ENCODE measurements around the gene HNRNPA2B1. TPM values are rescaled to one million over a fixed set of nuclear protein-coding genes. Genes with fewer than 3 reads are reported as not detected.
A peak's percentile ranks its signal among the peaks of the same experiment; 100 is the strongest.

Gene HNRNPA2B1
- total RNA-seq, 3 donors from 2014 or later, result 345 to 441 (median 379) TPM

DNA sequence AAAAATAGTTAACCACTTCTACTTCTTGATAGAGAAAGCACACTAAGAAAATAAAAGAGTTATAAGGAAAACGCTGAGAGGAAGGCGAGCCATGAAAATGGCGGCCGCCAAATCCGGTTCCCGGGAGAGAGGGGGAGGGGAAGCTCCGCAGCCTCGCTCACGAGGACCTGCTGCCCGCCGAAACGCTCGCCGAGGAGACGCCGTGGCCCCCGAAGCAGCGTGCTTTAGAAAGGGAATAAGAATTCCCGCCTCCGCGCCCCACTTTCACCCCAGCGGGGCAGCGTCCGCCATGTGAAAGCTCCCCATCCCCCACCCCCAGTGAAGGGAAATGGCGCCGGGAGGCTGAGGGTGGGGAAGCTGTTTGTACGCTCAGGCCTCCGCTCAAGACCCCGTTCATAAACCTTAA is 505 bp downstream of the HNRNPA2B1 start:
- intact Hi-C loops (cut with DNase I, micrococcal nuclease), result no loop called here
- peak; percentile 41 for ATAC-seq
- DNase-seq, result peak; percentile 81 to 86 (median 83)
- TF ChIP-seq, protein P1, sequence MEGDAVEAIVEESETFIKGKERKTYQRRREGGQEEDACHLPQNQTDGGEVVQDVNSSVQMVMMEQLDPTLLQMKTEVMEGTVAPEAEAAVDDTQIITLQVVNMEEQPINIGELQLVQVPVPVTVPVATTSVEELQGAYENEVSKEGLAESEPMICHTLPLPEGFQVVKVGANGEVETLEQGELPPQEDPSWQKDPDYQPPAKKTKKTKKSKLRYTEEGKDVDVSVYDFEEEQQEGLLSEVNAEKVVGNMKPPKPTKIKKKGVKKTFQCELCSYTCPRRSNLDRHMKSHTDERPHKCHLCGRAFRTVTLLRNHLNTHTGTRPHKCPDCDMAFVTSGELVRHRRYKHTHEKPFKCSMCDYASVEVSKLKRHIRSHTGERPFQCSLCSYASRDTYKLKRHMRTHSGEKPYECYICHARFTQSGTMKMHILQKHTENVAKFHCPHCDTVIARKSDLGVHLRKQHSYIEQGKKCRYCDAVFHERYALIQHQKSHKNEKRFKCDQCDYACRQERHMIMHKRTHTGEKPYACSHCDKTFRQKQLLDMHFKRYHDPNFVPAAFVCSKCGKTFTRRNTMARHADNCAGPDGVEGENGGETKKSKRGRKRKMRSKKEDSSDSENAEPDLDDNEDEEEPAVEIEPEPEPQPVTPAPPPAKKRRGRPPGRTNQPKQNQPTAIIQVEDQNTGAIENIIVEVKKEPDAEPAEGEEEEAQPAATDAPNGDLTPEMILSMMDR (IDR thresholded peaks at IDR 0.05), result no peak
- H3K9me3 ChIP-seq, result no peaks in the 10 kb centered on the region
- H3K36me3 ChIP-seq (ENCODE audit: low read depth), result no peaks in the 10 kb centered on the region
- H3K4me1 ChIP-seq (ENCODE audit: low read depth), result peaks cover 30% of the 10 kb centered on the region
- H3K4me3 ChIP-seq, result peak overlapping the region; percentile 97

GRCh38 chr7:26199301-26200037 is 1.1 kb downstream of the HNRNPA2B1 start:
- TF ChIP-seq, protein P1 (IDR thresholded peaks at IDR 0.05), result no peak
- H3K36me3 ChIP-seq (ENCODE audit: low read depth), result no peaks in the 10 kb centered on the region
- peaks cover 29% of the 10 kb centered on the region for H3K4me1 ChIP-seq (ENCODE audit: low read depth)
- ATAC-seq (no peak), DNase-seq (peak; percentile 77 to 81 (median 80))
- intact Hi-C loops (cut with DNase I, micrococcal nuclease), result loop anchor here in 1 of 2 donors (5.0 kb wide), 1 partner anchor 107 kb away; no protein-coding TSS in a partner anchor
- peak overlapping the region; percentile 97 for H3K4me3 ChIP-seq
- H3K9me3 ChIP-seq, result no peaks in the 10 kb centered on the region

- ATAC-seq (no peak), DNase-seq (no peak)
- peaks cover under 1% of the 10 kb centered on the region for H3K36me3 ChIP-seq (ENCODE audit: low read depth)
- H3K4me3 ChIP-seq, result peak overlapping the region; percentile 97
- TF ChIP-seq, protein P1 (IDR thresholded peaks at IDR 0.05), result no peak
- intact Hi-C loops (cut with DNase I, micrococcal nuclease), result loop anchor here in 1 of 2 donors (5.0 kb wide), 1 partner anchor 106 kb away; no protein-coding TSS in a partner anchor
- no peaks in the 10 kb centered on the region for H3K9me3 ChIP-seq
- peaks cover 30% of the 10 kb centered on the region for H3K4me1 ChIP-seq (ENCODE audit: low read depth)
Measured at GRCh38 chr7:26198781-26199169, 1.8 kb downstream of the HNRNPA2B1 start.

- peaks cover 35% of the 10 kb centered on the region for H3K4me1 ChIP-seq (ENCODE audit: low read depth)
- no peaks in the 10 kb centered on the region for H3K9me3 ChIP-seq
- TF ChIP-seq, protein P1 (IDR thresholded peaks at IDR 0.05), result peak; percentile 53
- peaks cover 6% of the 10 kb centered on the region for H3K36me3 ChIP-seq (ENCODE audit: low read depth)
- H3K4me3 ChIP-seq, result peak overlapping the region; percentile 97
- intact Hi-C loops (cut with DNase I, micrococcal nuclease), result loop anchor here in 1 of 2 donors (5.0 kb wide), 1 partner anchor 106 kb away; no protein-coding TSS in a partner anchor
- ATAC-seq (no peak), DNase-seq (peak in 1 of 3 donors; percentile 67)
Measured at GRCh38 chr7:26198133-26198780, 2.3 kb downstream of the HNRNPA2B1 start.

DNA sequence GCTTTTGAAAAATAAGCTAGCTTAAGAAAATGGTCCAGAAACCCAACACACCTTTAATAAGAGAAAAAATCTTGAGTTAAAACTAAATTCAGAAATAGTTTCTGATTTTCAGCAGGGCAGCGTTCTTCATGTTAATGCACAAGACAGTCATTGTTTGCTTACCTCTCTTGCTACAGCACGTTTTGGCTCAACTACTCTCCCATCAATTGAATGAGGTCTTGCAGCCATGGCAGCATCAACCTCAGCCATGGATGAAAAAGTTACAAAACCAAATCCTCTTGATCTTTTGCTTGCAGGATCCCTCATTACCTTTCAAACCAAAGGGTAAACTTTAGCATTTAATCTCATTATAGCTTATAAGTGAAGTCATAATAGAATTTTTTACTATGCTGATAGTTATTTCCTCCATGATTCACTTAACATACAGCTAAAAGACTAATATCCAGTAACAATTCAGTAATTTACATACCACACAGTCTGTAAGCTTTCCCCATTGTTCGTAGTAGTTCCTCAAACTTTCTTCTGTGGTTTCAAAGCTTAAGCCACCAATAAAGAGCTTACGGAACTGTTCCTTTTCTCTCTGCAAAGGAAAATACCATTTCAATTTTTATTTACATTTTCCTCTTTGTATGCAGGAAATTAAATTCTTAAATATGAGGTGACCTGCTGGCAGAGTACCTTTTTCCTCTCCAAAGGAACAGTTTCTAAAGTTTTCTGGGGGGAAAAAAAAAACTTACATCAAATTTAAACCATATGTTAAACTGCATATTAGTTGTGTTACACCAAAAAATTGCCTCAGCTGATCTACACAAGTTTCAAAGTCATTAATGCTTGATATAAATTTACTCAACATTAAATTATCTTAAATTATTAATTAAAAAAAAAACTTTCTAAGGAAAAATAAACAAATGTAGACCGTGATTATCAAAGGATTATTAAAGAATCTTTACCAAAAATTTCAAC is 3.1 kb downstream of the HNRNPA2B1 start:
- ATAC-seq, result no peak
- Histone ChIP-seq H3K4me3 (no peak overlapping the region), H3K9me3 (no peaks in the 10 kb centered on the region), H3K36me3 (ENCODE audit: low read depth) (peaks cover 6% of the 10 kb centered on the region), H3K4me1 (ENCODE audit: low read depth) (peaks cover 36% of the 10 kb centered on the region)
- DNase-seq, result no peak
- TF ChIP-seq, protein P1 (IDR thresholded peaks at IDR 0.05), result no peak
- intact Hi-C loops (cut with DNase I, micrococcal nuclease), result loop anchor here in 1 of 2 donors (5.0 kb wide), 1 partner anchor 105 kb away; no protein-coding TSS in a partner anchor

All from mucosa of descending colon (tissue), 3 donors.